ENCODE measurements around the gene RWDD4. TPM values are rescaled to one million over a fixed set of nuclear protein-coding genes. Genes with fewer than 3 reads are reported as not detected.
A peak's percentile ranks its signal among the peaks of the same experiment; 100 is the strongest.

The RWDD4 gene
- total RNA-seq, 1 experiment from 2014 or later = 29.6 TPM

GRCh38 chr4:183624548-183624947 lies 34.4 kb downstream of the RWDD4 start:
- no peaks in the 10 kb centered on the region for H4K20me1 ChIP-seq (ENCODE audit: low read length)
- no peaks in the 10 kb centered on the region for H3K9me2 ChIP-seq (replicated peaks; ENCODE audit: low read length)
- no peaks in the 10 kb centered on the region for H3K4me1 ChIP-seq (ENCODE audit: insufficient read depth, low read length)
- no peaks in the 10 kb centered on the region for H3K79me2 ChIP-seq (ENCODE audit: low read length)
- ChIA-PET CTCF (no interaction called here), POLR2A (ENCODE audit: unreplicated experiment) (no interaction called here)
- TF ChIP-seq EZH2phosphoT487 (IDR thresholded peaks at IDR 0.05; ENCODE audit: borderline replicate concordance, low read length) (no peak), EZH2 (IDR thresholded peaks at IDR 0.05; ENCODE audit: low read length, unreplicated experiment) (no peak)
- TF ChIP-seq, protein P1, sequence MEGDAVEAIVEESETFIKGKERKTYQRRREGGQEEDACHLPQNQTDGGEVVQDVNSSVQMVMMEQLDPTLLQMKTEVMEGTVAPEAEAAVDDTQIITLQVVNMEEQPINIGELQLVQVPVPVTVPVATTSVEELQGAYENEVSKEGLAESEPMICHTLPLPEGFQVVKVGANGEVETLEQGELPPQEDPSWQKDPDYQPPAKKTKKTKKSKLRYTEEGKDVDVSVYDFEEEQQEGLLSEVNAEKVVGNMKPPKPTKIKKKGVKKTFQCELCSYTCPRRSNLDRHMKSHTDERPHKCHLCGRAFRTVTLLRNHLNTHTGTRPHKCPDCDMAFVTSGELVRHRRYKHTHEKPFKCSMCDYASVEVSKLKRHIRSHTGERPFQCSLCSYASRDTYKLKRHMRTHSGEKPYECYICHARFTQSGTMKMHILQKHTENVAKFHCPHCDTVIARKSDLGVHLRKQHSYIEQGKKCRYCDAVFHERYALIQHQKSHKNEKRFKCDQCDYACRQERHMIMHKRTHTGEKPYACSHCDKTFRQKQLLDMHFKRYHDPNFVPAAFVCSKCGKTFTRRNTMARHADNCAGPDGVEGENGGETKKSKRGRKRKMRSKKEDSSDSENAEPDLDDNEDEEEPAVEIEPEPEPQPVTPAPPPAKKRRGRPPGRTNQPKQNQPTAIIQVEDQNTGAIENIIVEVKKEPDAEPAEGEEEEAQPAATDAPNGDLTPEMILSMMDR (conservative IDR thresholded peaks at IDR 0.05; ENCODE audit: low read depth, low read length) = no peak
- no peaks in the 10 kb centered on the region for H3F3A ChIP-seq (ENCODE audit: low read length, unreplicated experiment)
- ATAC-seq = peak; percentile 40; the same call in 1 of the 2 replicates
- intact Hi-C loops (cut with micrococcal nuclease) = no loop called here
- H3K36me3 ChIP-seq (ENCODE audit: low read depth, low read length) = no peaks in the 10 kb centered on the region
- no peaks in the 10 kb centered on the region for H3K27me3 ChIP-seq (ENCODE audit: low read length)
- H3K9me3 ChIP-seq (ENCODE audit: low read length) = no peaks in the 10 kb centered on the region
- no peak overlapping the region for H2AFZ ChIP-seq (ENCODE audit: low read length)
- H3K27ac ChIP-seq (ENCODE audit: low read length) = no peak overlapping the region
- H3K9ac ChIP-seq (ENCODE audit: low read length) = no peak overlapping the region
- no TSS peak for BruUV-seq (replicated peaks)
- H3K4me3 ChIP-seq (ENCODE audit: low read length) = no peak overlapping the region
- no peak overlapping the region for H3K4me2 ChIP-seq (ENCODE audit: low read length)
- DNase-seq = no peak

DNA sequence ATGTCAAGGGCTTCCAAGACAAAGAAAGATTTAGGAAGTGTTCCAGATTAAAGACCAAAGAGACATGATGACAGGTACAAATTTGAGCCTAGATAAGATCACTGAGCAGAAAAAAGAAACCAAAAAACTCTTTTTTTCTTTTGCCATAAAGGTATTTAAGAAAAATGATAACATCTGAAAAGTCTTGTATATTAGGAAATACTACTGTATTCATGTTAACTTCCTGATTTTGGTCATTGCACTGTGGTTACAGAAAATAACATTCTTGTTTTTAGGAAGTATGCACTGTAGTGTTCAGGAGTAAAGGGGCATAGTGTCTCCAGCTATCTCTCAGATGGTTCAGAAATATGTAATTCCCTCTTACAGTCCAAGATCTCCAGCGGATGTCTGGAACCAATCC lies 37.1 kb downstream of the RWDD4 start:
- POLR2A ChIA-PET (ENCODE audit: unreplicated experiment) = no interaction called here
- Histone ChIP-seq H3K4me2 (ENCODE audit: low read length) (no peak overlapping the region), H2AFZ (ENCODE audit: low read length) (no peak overlapping the region), H3K4me3 (ENCODE audit: low read length) (no peak overlapping the region), H4K20me1 (ENCODE audit: low read length) (no peaks in the 10 kb centered on the region), H3F3A (ENCODE audit: low read length, unreplicated experiment) (no peaks in the 10 kb centered on the region), H3K9ac (ENCODE audit: low read length) (no peak overlapping the region), H3K36me3 (ENCODE audit: low read depth, low read length) (no peaks in the 10 kb centered on the region), H3K27me3 (ENCODE audit: low read length) (no peaks in the 10 kb centered on the region), H3K4me1 (ENCODE audit: insufficient read depth, low read length) (no peaks in the 10 kb centered on the region), H3K79me2 (ENCODE audit: low read length) (no peaks in the 10 kb centered on the region), H3K9me2 (replicated peaks; ENCODE audit: low read length) (no peaks in the 10 kb centered on the region), H3K27ac (ENCODE audit: low read length) (no peak overlapping the region), H3K9me3 (ENCODE audit: low read length) (no peaks in the 10 kb centered on the region)
- intact Hi-C loops (cut with micrococcal nuclease) = no loop called here
- CTCF ChIA-PET = no interaction called here
- BruUV-seq (replicated peaks) = no TSS peak
- ATAC-seq = no peak
- no peak for DNase-seq
- TF ChIP-seq, protein P1 (conservative IDR thresholded peaks at IDR 0.05; ENCODE audit: low read depth, low read length) = no peak
- TF ChIP-seq EZH2phosphoT487 (IDR thresholded peaks at IDR 0.05; ENCODE audit: borderline replicate concordance, low read length) = no peak
- TF ChIP-seq EZH2 (IDR thresholded peaks at IDR 0.05; ENCODE audit: low read length, unreplicated experiment) = no peak

- Histone ChIP-seq H3K9me3 (ENCODE audit: low read length) (no peaks in the 10 kb centered on the region), H3K36me3 (ENCODE audit: low read depth, low read length) (no peaks in the 10 kb centered on the region), H3K27me3 (ENCODE audit: low read length) (no peaks in the 10 kb centered on the region), H3K9ac (ENCODE audit: low read length) (no peak overlapping the region), H3K4me3 (ENCODE audit: low read length) (no peak overlapping the region), H3K79me2 (ENCODE audit: low read length) (no peaks in the 10 kb centered on the region), H2AFZ (ENCODE audit: low read length) (no peak overlapping the region), H3F3A (ENCODE audit: low read length, unreplicated experiment) (no peaks in the 10 kb centered on the region), H3K4me2 (ENCODE audit: low read length) (no peak overlapping the region), H4K20me1 (ENCODE audit: low read length) (no peaks in the 10 kb centered on the region), H3K9me2 (replicated peaks; ENCODE audit: low read length) (no peaks in the 10 kb centered on the region), H3K4me1 (ENCODE audit: insufficient read depth, low read length) (no peaks in the 10 kb centered on the region), H3K27ac (ENCODE audit: low read length) (no peak overlapping the region)
- POLR2A ChIA-PET (ENCODE audit: unreplicated experiment) = no interaction called here
- intact Hi-C loops (cut with micrococcal nuclease) = no loop called here
- TF ChIP-seq EZH2phosphoT487 (IDR thresholded peaks at IDR 0.05; ENCODE audit: borderline replicate concordance, low read length) (no peak), EZH2 (IDR thresholded peaks at IDR 0.05; ENCODE audit: low read length, unreplicated experiment) (no peak)
- TF ChIP-seq, protein P1 (conservative IDR thresholded peaks at IDR 0.05; ENCODE audit: low read depth, low read length) = no peak
- no peak for DNase-seq
- CTCF ChIA-PET = no interaction called here
- ATAC-seq = no peak
- no TSS peak for BruUV-seq (replicated peaks)
Measured at GRCh38 chr4:183620421-183620820, 38.6 kb downstream of the RWDD4 start.

Data from PC-3 (cell line).